Measurements from ENCODE around the gene PCF11.
A peak's percentile ranks its signal among the peaks of the same experiment; 100 is the strongest.

Gene PCF11

GRCh38 chr11:83152264-83152663, 4.7 kb upstream of the PCF11 start:
- DNase-seq: no peak

GRCh38 chr11:83153764-83154163, 3.2 kb upstream of the PCF11 start:
- DNase-seq: no peak

GRCh38 chr11:83156144-83156995, 561 bp upstream of the PCF11 start:
- DNase-seq: peak; percentile 100

GRCh38 chr11:83157594-83158356, 844 bp downstream of the PCF11 start:
- DNase-seq: peak; percentile 39

GRCh38 chr11:83158357-83158786, 1.4 kb downstream of the PCF11 start:
- DNase-seq: no peak

- DNase-seq: no peak
Measured at GRCh38 chr11:83158965-83159901, 2.3 kb downstream of the PCF11 start.

- no peak for DNase-seq
Measured at GRCh38 chr11:83159902-83160865, 3.3 kb downstream of the PCF11 start.

- no peak for DNase-seq
Measured at GRCh38 chr11:83161610-83162199, 4.8 kb downstream of the PCF11 start.

GRCh38 chr11:83162377-83162776, 5.4 kb downstream of the PCF11 start:
- no peak for DNase-seq

- DNase-seq: no peak
Measured at GRCh38 chr11:83166193-83166866, 9.4 kb downstream of the PCF11 start.

GRCh38 chr11:83168756-83169155, 11.8 kb downstream of the PCF11 start:
- no peak for DNase-seq

GRCh38 chr11:83170865-83171264, 13.9 kb downstream of the PCF11 start:
- DNase-seq: no peak

- no peak for DNase-seq
Measured at GRCh38 chr11:83172551-83172950, 15.6 kb downstream of the PCF11 start.

GRCh38 chr11:83174008-83174407, 17.1 kb downstream of the PCF11 start:
- DNase-seq: no peak

- DNase-seq: no peak
Measured at GRCh38 chr11:83175815-83176214, 18.9 kb downstream of the PCF11 start.

- DNase-seq: no peak
Measured at GRCh38 chr11:83181815-83182214, 24.9 kb downstream of the PCF11 start.

GRCh38 chr11:83185767-83186166, 28.8 kb downstream of the PCF11 start:
- DNase-seq: no peak

- DNase-seq: no peak
Measured at GRCh38 chr11:83187465-83187864, 30.5 kb downstream of the PCF11 start.

GRCh38 chr11:83191491-83191890, 34.6 kb downstream of the PCF11 start:
- no peak for DNase-seq

- DNase-seq: no peak
Measured at GRCh38 chr11:83191986-83192385, 35.1 kb downstream of the PCF11 start.
